Measurements from ENCODE around the gene TBC1D7. TPM values are rescaled to one million over a fixed set of nuclear protein-coding genes. Genes with fewer than 3 reads are reported as not detected.
A peak's percentile ranks its signal among the peaks of the same experiment; 100 is the strongest.

The TBC1D7 gene
- total RNA-seq, 6 donors from 2014 or later, result 8.1 to 32.5 (median 14.3) TPM

- no peak for TF ChIP-seq EP300 (IDR thresholded peaks at IDR 0.05)
- TF ChIP-seq POLR2A (IDR thresholded peaks at IDR 0.05), result no peak
- TF ChIP-seq POLR2AphosphoS5 (IDR thresholded peaks at IDR 0.05), result no peak
- TF ChIP-seq, protein P1, sequence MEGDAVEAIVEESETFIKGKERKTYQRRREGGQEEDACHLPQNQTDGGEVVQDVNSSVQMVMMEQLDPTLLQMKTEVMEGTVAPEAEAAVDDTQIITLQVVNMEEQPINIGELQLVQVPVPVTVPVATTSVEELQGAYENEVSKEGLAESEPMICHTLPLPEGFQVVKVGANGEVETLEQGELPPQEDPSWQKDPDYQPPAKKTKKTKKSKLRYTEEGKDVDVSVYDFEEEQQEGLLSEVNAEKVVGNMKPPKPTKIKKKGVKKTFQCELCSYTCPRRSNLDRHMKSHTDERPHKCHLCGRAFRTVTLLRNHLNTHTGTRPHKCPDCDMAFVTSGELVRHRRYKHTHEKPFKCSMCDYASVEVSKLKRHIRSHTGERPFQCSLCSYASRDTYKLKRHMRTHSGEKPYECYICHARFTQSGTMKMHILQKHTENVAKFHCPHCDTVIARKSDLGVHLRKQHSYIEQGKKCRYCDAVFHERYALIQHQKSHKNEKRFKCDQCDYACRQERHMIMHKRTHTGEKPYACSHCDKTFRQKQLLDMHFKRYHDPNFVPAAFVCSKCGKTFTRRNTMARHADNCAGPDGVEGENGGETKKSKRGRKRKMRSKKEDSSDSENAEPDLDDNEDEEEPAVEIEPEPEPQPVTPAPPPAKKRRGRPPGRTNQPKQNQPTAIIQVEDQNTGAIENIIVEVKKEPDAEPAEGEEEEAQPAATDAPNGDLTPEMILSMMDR (IDR thresholded peaks at IDR 0.05), result no peak
- DNase-seq (no peak), ATAC-seq (ENCODE audit: low FRiP score in 2 of 2) (no peak)
- Histone ChIP-seq H3K4me3 (no peak overlapping the region), H3K27me3 (no peaks in the 10 kb centered on the region), H3K9me3 (peaks cover 0 to 6% (median 0%) of the 10 kb centered on the region in 4 donors), H3K27ac (peak overlapping the region in 1 of 4 donors; percentile 54), H3K36me3 (peaks cover 19 to 54% (median 35%) of the 10 kb centered on the region in 4 donors), H3K4me1 (peaks cover 0 to 5% (median 0%) of the 10 kb centered on the region in 4 donors)
- WGBS, 2 donors, result 70 to 83% methylated on average over 2 of the region's 2 CpGs
These were observed 42.6 kb downstream of the TBC1D7 start for GRCh38 chr6:13285705-13286104.

- WGBS, 2 donors, result 87 to 93% methylated on average over 6 of the region's 6 CpGs
- no peak for DNase-seq
- TF ChIP-seq POLR2A (IDR thresholded peaks at IDR 0.05) (no peak), EP300 (IDR thresholded peaks at IDR 0.05) (no peak), POLR2AphosphoS5 (IDR thresholded peaks at IDR 0.05) (no peak)
- Histone ChIP-seq H3K36me3 (peaks cover 19 to 65% (median 39%) of the 10 kb centered on the region in 4 donors), H3K27ac (peak overlapping the region in 1 of 4 donors; percentile 54), H3K4me1 (peaks cover 0 to 5% (median 0%) of the 10 kb centered on the region in 4 donors), H3K9me3 (peaks cover 0 to 6% (median 0%) of the 10 kb centered on the region in 4 donors), H3K4me3 (no peak overlapping the region), H3K27me3 (no peaks in the 10 kb centered on the region)
- no peak for ATAC-seq (ENCODE audit: low FRiP score in 2 of 2)
These were observed 43.7 kb downstream of the TBC1D7 start for GRCh38 chr6:13284646-13285045.

DNA sequence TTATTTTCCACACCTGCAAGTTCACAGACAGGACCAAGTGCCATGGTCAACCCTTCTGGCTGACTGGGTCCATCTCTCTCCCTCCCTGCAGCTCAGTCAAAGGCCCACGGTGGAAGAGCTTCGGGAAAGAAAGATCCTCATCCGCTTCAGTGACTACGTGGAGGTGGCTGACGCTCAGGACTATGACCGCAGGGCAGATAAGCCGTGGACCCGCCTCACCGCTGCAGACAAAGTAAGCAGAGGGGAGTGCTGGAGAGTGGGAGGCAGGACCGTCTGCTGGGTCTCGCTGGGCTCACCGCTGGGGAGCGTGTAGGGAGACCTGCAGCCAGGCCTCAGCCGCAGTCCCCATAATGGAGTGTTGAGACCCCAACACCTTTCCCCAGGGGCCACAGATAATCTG lies 45.0 kb downstream of the TBC1D7 start:
- H3K27me3 ChIP-seq, result no peaks in the 10 kb centered on the region
- peaks cover 0 to 6% (median 0%) of the 10 kb centered on the region in 4 donors for H3K9me3 ChIP-seq
- no peak for ATAC-seq (ENCODE audit: low FRiP score in 2 of 2)
- DNase-seq, result no peak
- no peak overlapping the region for H3K4me3 ChIP-seq
- no peak overlapping the region for H3K27ac ChIP-seq
- peaks cover 21 to 66% (median 41%) of the 10 kb centered on the region in 4 donors for H3K36me3 ChIP-seq
- TF ChIP-seq POLR2A (IDR thresholded peaks at IDR 0.05) (no peak), EP300 (IDR thresholded peaks at IDR 0.05) (no peak), POLR2AphosphoS5 (IDR thresholded peaks at IDR 0.05) (no peak)
- TF ChIP-seq, protein P1 (IDR thresholded peaks at IDR 0.05), result no peak
- peaks cover 0 to 5% (median 0%) of the 10 kb centered on the region in 4 donors for H3K4me1 ChIP-seq
- WGBS, 2 donors, result 92 to 94% methylated on average over 14 of the region's 14 CpGs

DNA sequence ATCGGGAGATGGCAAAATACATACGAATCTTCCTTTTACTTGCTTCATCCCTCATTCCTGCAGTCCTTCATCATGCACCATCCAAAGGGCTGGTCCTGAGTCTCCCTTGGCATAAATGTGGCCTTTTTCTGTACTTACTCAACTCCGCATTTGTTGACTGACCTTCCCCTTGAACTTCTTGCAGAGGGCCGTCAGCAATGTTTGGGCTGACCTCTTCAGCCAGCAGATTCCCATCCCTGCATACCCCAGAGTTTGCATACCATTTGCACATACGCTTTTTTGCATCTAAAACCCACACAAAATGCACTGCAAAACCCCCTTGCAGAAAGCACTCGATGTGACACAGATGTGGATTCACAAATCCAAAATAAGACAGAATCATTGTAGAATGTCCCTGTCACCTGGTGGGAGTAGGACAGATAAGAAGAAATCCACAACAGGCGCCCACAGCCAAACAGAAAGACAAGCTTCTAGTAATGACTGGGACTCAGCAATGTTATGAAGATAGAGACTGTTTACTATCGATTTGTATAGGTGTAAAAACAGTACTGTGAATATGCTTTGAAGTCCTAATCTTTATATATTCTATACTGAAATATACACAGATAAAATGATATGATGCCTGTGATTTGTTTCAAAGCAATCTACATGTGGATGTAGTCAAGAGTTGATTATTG lies 45.8 kb downstream of the TBC1D7 start:
- DNase-seq, result no peak
- WGBS, 2 donors, result 78 to 80% methylated on average over 8 of the region's 8 CpGs
- no peak for ATAC-seq (ENCODE audit: low FRiP score in 2 of 2)
- H3K27me3 ChIP-seq, result no peaks in the 10 kb centered on the region
- H3K36me3 ChIP-seq, result peaks cover 21 to 65% (median 44%) of the 10 kb centered on the region in 4 donors
- no peak overlapping the region for H3K4me3 ChIP-seq
- H3K4me1 ChIP-seq, result peaks cover 0 to 5% (median 0%) of the 10 kb centered on the region in 4 donors
- H3K9me3 ChIP-seq, result peaks cover 0 to 5% (median 0%) of the 10 kb centered on the region in 4 donors
- H3K27ac ChIP-seq, result no peak overlapping the region
- no peak for TF ChIP-seq EP300 (IDR thresholded peaks at IDR 0.05)
- TF ChIP-seq, protein P1 (IDR thresholded peaks at IDR 0.05), result no peak
- no peak for TF ChIP-seq POLR2A (IDR thresholded peaks at IDR 0.05)
- TF ChIP-seq POLR2AphosphoS5 (IDR thresholded peaks at IDR 0.05), result no peak

DNA sequence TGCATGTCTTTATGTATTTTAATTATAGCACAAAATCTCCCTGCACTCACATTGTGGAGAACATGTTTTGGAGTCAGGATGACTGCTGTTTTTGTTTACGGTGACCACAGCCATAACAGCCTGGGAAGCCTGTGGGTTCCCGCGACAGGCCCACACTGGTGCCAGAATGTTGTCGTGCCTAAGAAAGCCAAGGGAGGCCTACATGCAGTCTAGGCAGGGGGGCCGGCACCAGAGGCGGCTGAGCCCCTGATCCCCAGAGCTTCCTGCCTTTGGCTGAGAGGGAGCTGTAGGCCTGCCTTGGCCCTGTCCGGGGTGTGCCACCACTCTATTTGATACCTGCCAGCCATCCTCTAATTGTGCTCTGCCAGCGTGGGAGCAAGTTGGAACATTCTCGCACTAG lies 46.7 kb downstream of the TBC1D7 start:
- ATAC-seq (ENCODE audit: low FRiP score in 2 of 2) (no peak), DNase-seq (no peak)
- no peaks in the 10 kb centered on the region for H3K27me3 ChIP-seq
- H3K9me3 ChIP-seq, result no peaks in the 10 kb centered on the region
- H3K4me3 ChIP-seq, result no peak overlapping the region
- TF ChIP-seq, protein P1 (IDR thresholded peaks at IDR 0.05), result no peak
- no peak for TF ChIP-seq EP300 (IDR thresholded peaks at IDR 0.05)
- TF ChIP-seq POLR2AphosphoS5 (IDR thresholded peaks at IDR 0.05), result no peak
- TF ChIP-seq POLR2A (IDR thresholded peaks at IDR 0.05), result no peak
- peaks cover 0 to 5% (median 0%) of the 10 kb centered on the region in 4 donors for H3K4me1 ChIP-seq
- H3K27ac ChIP-seq, result no peak overlapping the region
- H3K36me3 ChIP-seq, result peaks cover 16 to 59% (median 39%) of the 10 kb centered on the region in 4 donors
- 88 to 94% methylated on average over 7 to 9 of the region's 9 CpGs for WGBS, 2 donors

Measured in upper lobe of left lung (tissue), 6 donors.